HCT116 (cell line): ENCODE data around the gene ZNF302. TPM values are rescaled to one million over a fixed set of nuclear protein-coding genes. Genes with fewer than 3 reads are reported as not detected.

Experiments used
- ATAC-seq: fragments of 200-7000 bp; cut with Tn5 transposase; 2 replicates; pipeline ENCODE4 v1.9.1; 2020; ENCODE audit warnings: mild to moderate bottlenecking, moderate library complexity
- BruUV-seq: library from RNA; stranded (reverse); fragments of 400-500 nt; replicated peaks from 2 replicates; lab custom pipeline; 2021; lab: Mats Ljungman, UMichigan
- CTCF ChIA-PET: fragments of 300-600 bp; sonication (Branson Sonifier 250); formaldehyde crosslinking; loops from one replicate; lab custom pipeline; 2021; ENCODE audit warnings: antibody characterized with exemption; lab: Charles Lee
- POLR2A ChIA-PET: fragments of 300-600, 350-600 bp; sonication (Branson Sonifier 250); formaldehyde crosslinking; loops from one replicate; lab custom pipeline; 2021; ENCODE audit warnings: antibody characterized with exemption; lab: Charles Lee
- RAD21 ChIA-PET, 2 experiments: fragments of 300-600 bp; sonication (Branson Sonifier 250); formaldehyde crosslinking; loops; one replicate each; lab custom pipeline; 2023; ENCODE audit warnings: low total read pairs in 2 of 2; ENCODE audit not compliant: uncharacterized antibody in 2 of 2, unreplicated experiment in 2 of 2, low non-redundant PET in 1 of 2; lab: Charles Lee
- DNase-seq: peaks from one replicate; pipeline ENCODE4 v3.0.0-alpha.2; 2010; ENCODE audit warnings: low read depth, low spot score
- H2AFZ ChIP-seq: fragments of 200-600 bp; shearing (Covaris generic), sonication (generic); 2 replicates; pipeline ENCODE4 v1.6.1; 2017; ENCODE audit warnings: low read depth, mixed run types, mixed read lengths, antibody characterized with exemption, low read length; ENCODE audit not compliant: poor library complexity, severe bottlenecking
- H3K27ac ChIP-seq: 2 replicates; pipeline ENCODE4 v1.5.1; 2012; ENCODE audit warnings: low read depth, low read length
- H3K27me3 ChIP-seq: fragments of 200-600 bp; sonication (generic); 2 replicates; pipeline ENCODE4 v1.6.1; 2016; ENCODE audit warnings: mixed run types, low read length, mixed read lengths; ENCODE audit not compliant: insufficient read depth
- H3K36me3 ChIP-seq, 2 experiments: fragments of 200-500 bp in 1 of 2; fragments of 200-600 bp in 1 of 2; sonication (Bioruptor generic) in 1 of 2; sonication (generic) in 1 of 2; 2 replicates each; pipeline versions ENCODE4 v1.5.1 to v1.6.1; 2014 to 2016; ENCODE audit warnings: low read length in 2 of 2, inconsistent platforms in 1 of 2, mixed read lengths in 1 of 2, mixed run types in 1 of 2; ENCODE audit not compliant: insufficient read depth in 2 of 2, control insufficient read depth in 1 of 2
- H3K4me1 ChIP-seq, 2 experiments: fragments of 200-600 bp in 1 of 2; sonication (generic) in 1 of 2; 2 replicates each; pipeline versions ENCODE4 v1.5.1 to v1.6.1; 2012 to 2017; ENCODE audit warnings: low read length in 2 of 2, inconsistent platforms in 1 of 2, mild to moderate bottlenecking in 1 of 2, mixed read lengths in 1 of 2, mixed run types in 1 of 2, moderate library complexity in 1 of 2; ENCODE audit not compliant: insufficient read depth in 2 of 2, control insufficient read depth in 1 of 2
- H3K4me2 ChIP-seq: fragments of 200-600 bp; sonication (generic); 2 replicates; pipeline ENCODE4 v1.6.1; 2017; ENCODE audit warnings: mixed run types, low read length, mixed read lengths
- H3K4me3 ChIP-seq, 2 experiments: fragments of 200-600 bp in 1 of 2; sonication (generic) in 1 of 2; replicated peaks in 1 of 2; 2 replicates each; pipeline ENCODE4 v1.5.1; 2011 to 2016; ENCODE audit warnings: low read length in 2 of 2, control low read depth in 1 of 2, low read depth in 1 of 2, mild to moderate bottlenecking in 1 of 2, mixed read lengths in 1 of 2, mixed run types in 1 of 2
- H3K79me2 ChIP-seq: fragments of 200-600 bp; sonication (generic); 2 replicates; pipeline ENCODE4 v1.6.1; 2017; ENCODE audit warnings: mild to moderate bottlenecking, mixed run types, low read length, moderate library complexity, mixed read lengths; ENCODE audit not compliant: insufficient read depth
- H3K9ac ChIP-seq: fragments of 200-600 bp; sonication (generic); 2 replicates; pipeline ENCODE4 v1.6.1; 2016; ENCODE audit warnings: low read length, mixed read lengths
- H3K9me2 ChIP-seq: fragments of 200-600 bp; sonication (generic), shearing (Covaris generic); 2 replicates; pipeline ENCODE4 v1.6.1; 2017; ENCODE audit warnings: mixed run types, mild to moderate bottlenecking, moderate library complexity; ENCODE audit not compliant: insufficient read depth
- H3K9me3 ChIP-seq, 2 experiments: fragments of 200-500 bp in 1 of 2; fragments of 200-600 bp in 1 of 2; sonication (Bioruptor generic) in 1 of 2; sonication (generic) in 1 of 2; 2 replicates each; pipeline ENCODE4 v1.6.1; 2014 to 2017; ENCODE audit warnings: low read length in 2 of 2, mixed read lengths in 2 of 2, inconsistent platforms in 1 of 2, low read depth in 1 of 2, mild to moderate bottlenecking in 1 of 2, mixed run types in 1 of 2, moderate library complexity in 1 of 2; ENCODE audit not compliant: control insufficient read depth in 1 of 2, insufficient read depth in 1 of 2
- H4K20me1 ChIP-seq: fragments of 200-600 bp; sonication (generic), shearing (Covaris generic); 2 replicates; pipeline ENCODE4 v1.6.1; 2017; ENCODE audit warnings: mixed run types, mild to moderate bottlenecking, moderate library complexity; ENCODE audit not compliant: insufficient read depth
- ATF3 ChIP-seq: IDR thresholded peaks from 2 replicates; pipeline ENCODE4 v1.6.1; 2012
- CBX3 ChIP-seq: IDR thresholded peaks from 2 replicates; pipeline ENCODE4 v1.6.1; 2012; ENCODE audit warnings: low read depth
- CEBPB ChIP-seq: IDR thresholded peaks from 2 replicates; pipeline ENCODE4 v1.6.1; 2012; ENCODE audit warnings: low read depth
- CTCF ChIP-seq, 3 experiments: fragments of 200-600 bp in 1 of 3; sonication (generic) in 1 of 3; IDR thresholded peaks in 2 of 3; conservative IDR thresholded peaks in 1 of 3; 2 replicates each; pipeline ENCODE4 v1.5.1; 2012 to 2017; ENCODE audit warnings: low read depth in 2 of 3, low read length in 2 of 3, antibody characterized with exemption in 1 of 3, borderline replicate concordance in 1 of 3, control low read depth in 1 of 3, mild to moderate bottlenecking in 1 of 3, mixed read lengths in 1 of 3, mixed run types in 1 of 3, moderate library complexity in 1 of 3; ENCODE audit not compliant: insufficient read depth in 1 of 3
- EGR1 ChIP-seq: IDR thresholded peaks from 2 replicates; pipeline ENCODE4 v1.6.1; 2012; ENCODE audit warnings: low read depth
- ELF1 ChIP-seq: IDR thresholded peaks from 2 replicates; pipeline ENCODE4 v1.6.1; 2012; ENCODE audit warnings: low read depth, borderline replicate concordance
- EZH2phosphoT487 ChIP-seq: fragments of 200-600 bp; IDR thresholded peaks from 2 replicates; pipeline ENCODE4 v1.6.1; 2018; ENCODE audit warnings: antibody characterized with exemption, borderline replicate concordance
- FOSL1 ChIP-seq: IDR thresholded peaks from 2 replicates; pipeline ENCODE4 v1.6.1; 2012; ENCODE audit warnings: low read depth
- MAX ChIP-seq: IDR thresholded peaks from 2 replicates; pipeline ENCODE4 v1.6.1; 2012
- POLR2A ChIP-seq: IDR thresholded peaks from 2 replicates; pipeline ENCODE4 v1.7.0; 2011; ENCODE audit warnings: borderline replicate concordance; ENCODE audit not compliant: insufficient read depth, insufficient read length; ENCODE audit errors: extremely low read depth
- POLR2AphosphoS5 ChIP-seq: IDR thresholded peaks from 2 replicates; pipeline ENCODE4 v1.6.1; 2011; ENCODE audit warnings: mild to moderate bottlenecking, low read depth, low read length, moderate library complexity
- RAD21 ChIP-seq: IDR thresholded peaks from 2 replicates; pipeline ENCODE4 v1.6.1; 2012; ENCODE audit warnings: low read depth, mild to moderate bottlenecking
- SP1 ChIP-seq: IDR thresholded peaks from 2 replicates; pipeline ENCODE4 v1.6.1; 2012; ENCODE audit warnings: low read depth
- TCF7L2 ChIP-seq: IDR thresholded peaks from 2 replicates; pipeline ENCODE4 v1.7.0; 2011; ENCODE audit warnings: borderline replicate concordance, inconsistent platforms; ENCODE audit not compliant: insufficient read depth, insufficient read length; ENCODE audit errors: extremely low read depth
- ZBTB33 ChIP-seq: IDR thresholded peaks from 2 replicates; pipeline ENCODE4 v1.6.1; 2011; ENCODE audit warnings: mild to moderate bottlenecking, low read length, moderate library complexity; ENCODE audit not compliant: insufficient replicate concordance; ENCODE audit errors: extremely low read depth
- ZFX ChIP-seq: fragments of 450-650 bp; IDR thresholded peaks from 2 replicates; pipeline ENCODE4 v1.6.1; 2017
- ZNF274 ChIP-seq: fragments of 200-500 bp; sonication (Bioruptor generic); IDR thresholded peaks from 2 replicates; pipeline ENCODE4 v1.6.1; 2014; ENCODE audit warnings: mild to moderate bottlenecking, low read depth, low read length, inconsistent platforms
- intact Hi-C: fragments of 100-400 bp; cut with micrococcal nuclease; formaldehyde crosslinking; loops from 2 replicates; pipeline ENCODE4 v1.10.0; 2022
- total RNA-seq: library from RNA; stranded (reverse); gene quantifications from one replicate; pipeline ENCODE4 v1.2.1, GENCODE V29; 2021; ENCODE audit not compliant: unreplicated experiment

The ZNF302 gene
- total RNA-seq, 1 experiment from 2014 or later, result 9.9 TPM

- Histone ChIP-seq H4K20me1 (no peaks in the 10 kb centered on the region), H3K27ac (no peak overlapping the region), H2AFZ (no peak overlapping the region), H3K4me2 (no peak overlapping the region), H3K4me1 (peaks cover 4 to 17% of the 10 kb centered on the region in 2 experiments; a peak in 2 of 4 replicates), H3K4me3 (no peak overlapping the region), H3K9me3 (peaks cover 0 to 4% of the 10 kb centered on the region in 2 experiments; a peak in 1 of 4 replicates), H3K9me2 (no peaks in the 10 kb centered on the region), H3K27me3 (peaks cover 8% of the 10 kb centered on the region; the same call in 1 of the 2 replicates), H3K36me3 (no peaks in the 10 kb centered on the region), H3K9ac (no peak overlapping the region), H3K79me2 (no peaks in the 10 kb centered on the region)
- ChIA-PET RAD21 (no interaction called here), CTCF (no interaction called here), POLR2A (no interaction called here)
- no TSS peak for BruUV-seq
- DNase-seq (no peak), ATAC-seq (no peak)
- intact Hi-C loops, result no loop called here
- no peak for TF ChIP-seq ATF3
- no peak for TF ChIP-seq CBX3
- TF ChIP-seq RAD21, result no peak
- no peak for TF ChIP-seq POLR2AphosphoS5
- TF ChIP-seq TCF7L2, result no peak
- no peak for TF ChIP-seq POLR2A
- TF ChIP-seq MAX, result no peak
- TF ChIP-seq EGR1, result no peak
- TF ChIP-seq CEBPB, result no peak
- no peak for TF ChIP-seq ZFX
- no peak for TF ChIP-seq FOSL1
- TF ChIP-seq ZBTB33, result no peak
- TF ChIP-seq SP1, result no peak
- TF ChIP-seq ELF1, result no peak
- no peak for TF ChIP-seq CTCF (IDR thresholded peaks at IDR 0.05 in 2 of 3, conservative IDR thresholded peaks at IDR 0.05 in 1 of 3; ENCODE audit: borderline replicate concordance in 1 of 3, insufficient read depth in 1 of 3, low read depth in 2 of 3, low read length in 2 of 3)
- no peak for TF ChIP-seq ZNF274
- no peak for TF ChIP-seq EZH2phosphoT487
These were observed 53.7 kb downstream of the ZNF302 start for GRCh38 chr19:34731019-34731829.
